ENCODE results near the gene ERICH6.

The ERICH6 gene

DNA sequence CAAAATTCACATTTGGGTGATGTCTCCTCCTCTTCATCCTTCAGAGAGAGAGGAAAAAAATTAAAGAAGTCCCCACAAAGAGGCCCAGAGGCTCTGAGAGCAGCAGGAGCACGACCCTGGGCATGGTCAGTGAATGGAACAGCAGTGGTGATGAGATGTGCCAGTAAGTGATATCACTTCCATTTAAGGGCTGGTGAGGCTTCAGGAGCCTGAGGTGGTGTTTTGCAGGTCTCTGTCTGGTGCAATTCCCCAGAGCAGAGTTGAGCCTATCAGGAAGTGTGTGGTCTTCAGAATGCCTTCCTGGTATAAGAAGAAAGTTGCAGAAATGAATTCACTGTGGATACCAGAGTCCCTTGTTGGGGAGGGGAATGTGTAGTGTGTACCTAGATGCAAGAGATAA lies 21.4 kb downstream of the ERICH6 start:
- Histone ChIP-seq H3K9ac (ENCODE audit: low read depth in 1 of 2, low read length in 2 of 2) (no peak overlapping the region), H3K4me1 (ENCODE audit: control insufficient read depth in 1 of 2, insufficient read depth in 2 of 2, low read length in 2 of 2) (no peaks in the 10 kb centered on the region), H3K4me3 (ENCODE audit: low read depth in 1 of 2, low read length in 2 of 2) (no peak overlapping the region), H3K9me3 (ENCODE audit: control insufficient read depth in 1 of 2, low read length in 2 of 2) (no peaks in the 10 kb centered on the region), H3K27ac (ENCODE audit: low read depth, low read length) (no peak overlapping the region), H3K36me3 (ENCODE audit: control insufficient read depth in 1 of 2, insufficient read depth in 2 of 2, low read length in 2 of 2) (no peaks in the 10 kb centered on the region), H3K27me3 (ENCODE audit: control insufficient read depth in 1 of 2, insufficient read depth in 2 of 2, low read length in 2 of 2) (no peaks in the 10 kb centered on the region)

DNA sequence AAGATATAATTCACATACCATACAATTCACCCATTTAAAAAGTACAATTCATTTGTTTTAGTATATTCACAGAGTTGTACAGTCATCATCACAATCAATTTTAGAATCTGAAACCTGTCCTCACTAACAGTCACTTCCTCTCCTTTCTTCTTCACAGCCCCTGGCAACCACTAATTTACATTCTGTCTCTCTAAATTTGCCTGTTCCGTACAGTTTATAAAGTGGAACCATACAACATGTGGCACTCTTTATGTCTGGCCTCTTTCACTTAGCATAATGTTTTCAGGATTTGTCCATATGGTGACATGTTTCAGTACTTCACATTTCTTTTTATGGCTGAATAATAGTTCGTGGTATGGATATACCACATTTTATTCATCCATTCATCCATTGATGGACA lies 22.7 kb downstream of the ERICH6 start:
- no peaks in the 10 kb centered on the region for H3K36me3 ChIP-seq (ENCODE audit: control insufficient read depth in 1 of 2, insufficient read depth in 2 of 2, low read length in 2 of 2)
- H3K27me3 ChIP-seq (ENCODE audit: control insufficient read depth in 1 of 2, insufficient read depth in 2 of 2, low read length in 2 of 2): no peaks in the 10 kb centered on the region
- H3K9ac ChIP-seq (ENCODE audit: low read depth in 1 of 2, low read length in 2 of 2): no peak overlapping the region
- H3K27ac ChIP-seq (ENCODE audit: low read depth, low read length): no peak overlapping the region
- peaks cover 0 to 4% of the 10 kb centered on the region in 2 donors for H3K9me3 ChIP-seq (ENCODE audit: control insufficient read depth in 1 of 2, low read length in 2 of 2)
- H3K4me3 ChIP-seq (ENCODE audit: low read depth in 1 of 2, low read length in 2 of 2): no peak overlapping the region
- no peaks in the 10 kb centered on the region for H3K4me1 ChIP-seq (ENCODE audit: control insufficient read depth in 1 of 2, insufficient read depth in 2 of 2, low read length in 2 of 2)

DNA sequence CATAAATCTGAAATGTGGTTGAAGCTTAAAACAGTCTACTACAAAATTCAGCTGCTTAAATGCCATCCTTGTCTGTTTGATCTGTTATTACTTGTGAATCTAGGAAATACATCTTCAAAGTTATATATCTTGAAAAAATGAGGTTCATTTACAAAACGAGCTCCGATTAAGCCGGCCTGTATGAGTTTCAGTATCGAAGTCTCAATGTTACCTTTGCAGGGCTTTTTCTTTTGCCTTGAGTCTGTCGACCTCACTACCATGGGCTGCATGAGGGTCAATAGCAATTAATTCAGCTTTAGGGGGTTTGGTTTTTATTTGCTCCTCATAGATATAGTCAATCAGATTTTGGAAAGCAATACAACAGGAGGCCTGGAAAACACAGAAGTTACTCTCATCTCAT lies 23.2 kb downstream of the ERICH6 start:
- Histone ChIP-seq H3K27me3 (ENCODE audit: control insufficient read depth in 1 of 2, insufficient read depth in 2 of 2, low read length in 2 of 2) (no peaks in the 10 kb centered on the region), H3K36me3 (ENCODE audit: control insufficient read depth in 1 of 2, insufficient read depth in 2 of 2, low read length in 2 of 2) (no peaks in the 10 kb centered on the region), H3K27ac (ENCODE audit: low read depth, low read length) (no peak overlapping the region), H3K4me1 (ENCODE audit: control insufficient read depth in 1 of 2, insufficient read depth in 2 of 2, low read length in 2 of 2) (no peaks in the 10 kb centered on the region), H3K9ac (ENCODE audit: low read depth in 1 of 2, low read length in 2 of 2) (no peak overlapping the region), H3K9me3 (ENCODE audit: control insufficient read depth in 1 of 2, low read length in 2 of 2) (peaks cover under 1 to 8% of the 10 kb centered on the region in 2 donors), H3K4me3 (ENCODE audit: low read depth in 1 of 2, low read length in 2 of 2) (no peak overlapping the region)

DNA sequence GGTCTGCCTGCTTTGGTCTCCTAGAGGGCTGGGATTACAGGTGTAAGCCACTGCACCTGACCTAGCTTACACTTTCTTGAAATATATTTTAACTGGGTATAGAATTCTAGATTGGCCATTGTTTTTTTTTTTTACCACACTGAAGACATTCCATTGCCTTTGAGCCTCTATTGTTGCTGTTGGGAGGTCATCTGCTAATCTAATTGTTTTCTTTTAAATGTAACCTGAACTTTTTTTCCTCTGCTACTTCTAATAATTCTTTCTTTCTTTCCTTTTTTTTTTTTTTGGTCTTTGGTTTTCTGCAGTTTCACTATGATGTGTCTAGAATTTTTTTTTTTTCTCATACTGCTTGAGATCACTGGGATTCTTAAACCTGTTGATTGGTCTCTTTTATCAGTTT lies 28.1 kb downstream of the ERICH6 start:
- Histone ChIP-seq H3K4me1 (ENCODE audit: control insufficient read depth in 1 of 2, insufficient read depth in 2 of 2, low read length in 2 of 2) (no peaks in the 10 kb centered on the region), H3K9me3 (ENCODE audit: control insufficient read depth in 1 of 2, low read length in 2 of 2) (peaks cover 5 to 12% of the 10 kb centered on the region in 2 donors), H3K9ac (ENCODE audit: low read depth in 1 of 2, low read length in 2 of 2) (no peak overlapping the region), H3K27ac (ENCODE audit: low read depth, low read length) (no peak overlapping the region), H3K27me3 (ENCODE audit: control insufficient read depth in 1 of 2, insufficient read depth in 2 of 2, low read length in 2 of 2) (no peaks in the 10 kb centered on the region), H3K36me3 (ENCODE audit: control insufficient read depth in 1 of 2, insufficient read depth in 2 of 2, low read length in 2 of 2) (no peaks in the 10 kb centered on the region), H3K4me3 (ENCODE audit: low read depth in 1 of 2, low read length in 2 of 2) (no peak overlapping the region)

DNA sequence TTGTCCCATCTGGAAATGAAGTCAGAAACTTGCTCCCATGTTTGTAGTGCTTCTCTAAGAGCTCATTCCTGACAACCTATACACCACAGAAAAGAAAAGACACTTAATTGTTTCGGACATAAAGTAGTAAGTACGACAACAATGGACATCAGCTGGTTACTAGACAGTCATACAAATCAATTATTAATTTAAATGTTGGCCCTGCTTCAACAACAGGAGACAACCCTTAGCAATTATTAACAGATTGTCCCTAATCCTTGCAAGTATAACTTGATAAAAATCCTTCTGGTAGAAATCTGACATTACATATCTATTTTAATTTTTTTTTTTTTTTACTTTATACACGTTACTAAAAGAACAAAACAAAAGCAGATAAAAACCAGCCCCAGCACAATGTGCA lies 29.8 kb downstream of the ERICH6 start:
- Histone ChIP-seq H3K36me3 (ENCODE audit: control insufficient read depth in 1 of 2, insufficient read depth in 2 of 2, low read length in 2 of 2) (no peaks in the 10 kb centered on the region), H3K27me3 (ENCODE audit: control insufficient read depth in 1 of 2, insufficient read depth in 2 of 2, low read length in 2 of 2) (no peaks in the 10 kb centered on the region), H3K9ac (ENCODE audit: low read depth in 1 of 2, low read length in 2 of 2) (no peak overlapping the region), H3K27ac (ENCODE audit: low read depth, low read length) (no peak overlapping the region), H3K4me3 (ENCODE audit: low read depth in 1 of 2, low read length in 2 of 2) (no peak overlapping the region), H3K9me3 (ENCODE audit: control insufficient read depth in 1 of 2, low read length in 2 of 2) (peaks cover 5 to 12% of the 10 kb centered on the region in 2 donors), H3K4me1 (ENCODE audit: control insufficient read depth in 1 of 2, insufficient read depth in 2 of 2, low read length in 2 of 2) (no peaks in the 10 kb centered on the region)

DNA sequence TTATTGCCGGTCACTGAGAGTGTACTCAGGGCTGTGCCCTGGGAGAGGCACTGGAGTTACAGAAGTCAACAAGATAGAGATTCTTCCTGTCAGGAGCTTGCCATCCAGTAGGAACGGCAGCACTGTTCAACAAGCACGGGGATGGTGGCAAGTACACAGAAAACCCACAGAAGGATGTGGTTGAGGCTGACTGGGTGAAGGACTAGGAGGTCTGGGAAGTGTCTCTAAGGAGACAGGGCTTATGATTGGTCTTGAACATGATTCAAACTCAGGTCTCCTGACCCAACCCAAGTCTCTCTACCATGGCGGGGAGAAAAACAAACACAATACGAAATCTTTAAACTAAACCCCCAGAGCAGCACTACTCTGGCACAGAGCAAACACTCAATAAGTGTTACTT lies 37.6 kb downstream of the ERICH6 start:
- Histone ChIP-seq H3K9me3 (ENCODE audit: control insufficient read depth in 1 of 2, low read length in 2 of 2) (no peaks in the 10 kb centered on the region), H3K36me3 (ENCODE audit: control insufficient read depth in 1 of 2, insufficient read depth in 2 of 2, low read length in 2 of 2) (no peaks in the 10 kb centered on the region), H3K27me3 (ENCODE audit: control insufficient read depth in 1 of 2, insufficient read depth in 2 of 2, low read length in 2 of 2) (peaks cover 0 to 6% of the 10 kb centered on the region in 2 donors), H3K27ac (ENCODE audit: low read depth, low read length) (no peak overlapping the region), H3K9ac (ENCODE audit: low read depth in 1 of 2, low read length in 2 of 2) (no peak overlapping the region), H3K4me1 (ENCODE audit: control insufficient read depth in 1 of 2, insufficient read depth in 2 of 2, low read length in 2 of 2) (no peaks in the 10 kb centered on the region), H3K4me3 (ENCODE audit: low read depth in 1 of 2, low read length in 2 of 2) (no peak overlapping the region)

DNA sequence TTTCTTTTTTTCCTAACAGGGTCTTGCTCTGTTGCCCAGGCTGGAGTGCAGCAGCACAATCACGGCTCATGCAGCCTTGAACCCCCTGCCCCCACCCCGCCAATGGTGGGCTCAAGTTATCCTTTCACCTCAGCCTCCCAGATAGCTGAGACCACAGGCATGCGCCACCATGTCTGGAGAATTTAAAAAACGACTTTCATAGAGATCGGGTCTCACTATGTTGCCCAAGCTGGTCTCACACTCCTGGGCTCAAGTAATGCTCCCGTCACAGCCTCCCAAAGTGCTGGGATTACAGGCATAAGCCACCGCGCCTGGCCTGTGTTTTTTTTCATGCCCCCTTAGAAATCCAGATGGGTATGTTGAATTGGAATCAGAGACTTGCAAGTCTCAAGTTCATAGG lies 40.3 kb downstream of the ERICH6 start:
- H3K27me3 ChIP-seq (ENCODE audit: control insufficient read depth in 1 of 2, insufficient read depth in 2 of 2, low read length in 2 of 2): peaks cover 3 to 9% of the 10 kb centered on the region in 2 donors
- H3K4me1 ChIP-seq (ENCODE audit: control insufficient read depth in 1 of 2, insufficient read depth in 2 of 2, low read length in 2 of 2): no peaks in the 10 kb centered on the region
- H3K36me3 ChIP-seq (ENCODE audit: control insufficient read depth in 1 of 2, insufficient read depth in 2 of 2, low read length in 2 of 2): no peaks in the 10 kb centered on the region
- H3K9me3 ChIP-seq (ENCODE audit: control insufficient read depth in 1 of 2, low read length in 2 of 2): no peaks in the 10 kb centered on the region
- H3K27ac ChIP-seq (ENCODE audit: low read depth, low read length): no peak overlapping the region
- H3K4me3 ChIP-seq (ENCODE audit: low read depth in 1 of 2, low read length in 2 of 2): no peak overlapping the region
- no peak overlapping the region for H3K9ac ChIP-seq (ENCODE audit: low read depth in 1 of 2, low read length in 2 of 2)

DNA sequence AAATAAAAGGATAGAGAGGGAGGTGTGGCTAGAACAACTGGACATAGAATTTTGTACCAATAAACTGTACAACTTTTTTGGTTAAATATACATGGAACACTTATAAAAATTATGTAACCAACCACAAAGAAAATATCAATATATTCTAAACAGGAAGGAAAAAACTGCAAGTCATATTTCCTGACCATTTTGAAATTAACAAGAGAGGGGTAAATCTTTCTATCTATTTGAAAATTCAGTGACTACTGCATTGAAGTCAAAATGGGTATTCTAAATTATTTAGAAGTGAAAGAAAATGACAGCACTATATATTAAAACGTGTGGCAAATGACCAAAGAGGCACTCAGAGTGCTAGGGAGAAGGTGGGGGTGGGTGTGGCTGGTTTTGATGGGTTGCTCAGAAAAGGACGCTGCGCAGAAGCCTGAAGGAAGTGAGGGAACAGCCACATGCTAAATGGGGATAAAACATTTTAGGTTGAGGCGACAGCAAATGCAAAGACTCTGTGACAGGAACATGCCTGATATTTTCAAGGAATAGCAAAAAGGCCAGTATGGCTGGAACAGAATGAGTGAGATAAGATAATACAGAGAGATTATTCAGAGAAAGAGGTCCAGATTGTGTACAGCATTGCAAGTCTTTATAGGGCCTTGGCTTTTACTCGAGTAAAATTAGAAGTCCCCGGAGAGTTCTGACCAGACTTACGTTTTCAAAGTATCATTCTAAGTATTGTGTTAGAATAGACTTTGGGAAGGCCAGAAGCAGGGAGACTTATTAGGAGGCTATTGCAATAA lies 41.1 kb downstream of the ERICH6 start:
- Histone ChIP-seq H3K4me3 (ENCODE audit: low read depth in 1 of 2, low read length in 2 of 2) (no peak overlapping the region), H3K27ac (ENCODE audit: low read depth, low read length) (no peak overlapping the region), H3K9ac (ENCODE audit: low read depth in 1 of 2, low read length in 2 of 2) (no peak overlapping the region), H3K27me3 (ENCODE audit: control insufficient read depth in 1 of 2, insufficient read depth in 2 of 2, low read length in 2 of 2) (peaks cover 3 to 9% of the 10 kb centered on the region in 2 donors), H3K9me3 (ENCODE audit: control insufficient read depth in 1 of 2, low read length in 2 of 2) (no peaks in the 10 kb centered on the region), H3K4me1 (ENCODE audit: control insufficient read depth in 1 of 2, insufficient read depth in 2 of 2, low read length in 2 of 2) (no peaks in the 10 kb centered on the region), H3K36me3 (ENCODE audit: control insufficient read depth in 1 of 2, insufficient read depth in 2 of 2, low read length in 2 of 2) (no peaks in the 10 kb centered on the region)

DNA sequence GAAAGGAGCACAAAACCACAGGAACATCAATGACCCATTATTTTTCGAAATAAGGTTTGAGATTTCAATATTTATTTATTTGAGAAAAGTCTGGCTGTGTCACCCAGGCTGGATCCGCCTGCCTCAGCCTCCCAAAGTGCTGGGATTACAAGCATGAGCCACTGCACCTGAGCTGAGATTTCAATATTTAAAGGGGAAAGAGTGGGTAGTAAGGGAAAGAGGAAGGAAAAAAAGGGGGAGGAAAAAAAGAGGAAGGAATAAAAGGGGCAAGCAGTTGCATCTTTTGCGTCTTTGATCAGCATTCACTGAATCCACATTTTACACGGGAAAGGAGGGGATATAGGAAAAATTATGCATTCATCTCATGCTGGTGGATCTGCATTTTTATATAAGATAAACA lies 47.4 kb downstream of the ERICH6 start:
- Histone ChIP-seq H3K4me1 (ENCODE audit: control insufficient read depth in 1 of 2, insufficient read depth in 2 of 2, low read length in 2 of 2) (no peaks in the 10 kb centered on the region), H3K4me3 (ENCODE audit: low read depth in 1 of 2, low read length in 2 of 2) (no peak overlapping the region), H3K9me3 (ENCODE audit: control insufficient read depth in 1 of 2, low read length in 2 of 2) (no peaks in the 10 kb centered on the region), H3K9ac (ENCODE audit: low read depth in 1 of 2, low read length in 2 of 2) (no peak overlapping the region), H3K36me3 (ENCODE audit: control insufficient read depth in 1 of 2, insufficient read depth in 2 of 2, low read length in 2 of 2) (no peaks in the 10 kb centered on the region), H3K27ac (ENCODE audit: low read depth, low read length) (no peak overlapping the region), H3K27me3 (ENCODE audit: control insufficient read depth in 1 of 2, insufficient read depth in 2 of 2, low read length in 2 of 2) (peaks cover 3 to 4% of the 10 kb centered on the region in 2 donors)

DNA sequence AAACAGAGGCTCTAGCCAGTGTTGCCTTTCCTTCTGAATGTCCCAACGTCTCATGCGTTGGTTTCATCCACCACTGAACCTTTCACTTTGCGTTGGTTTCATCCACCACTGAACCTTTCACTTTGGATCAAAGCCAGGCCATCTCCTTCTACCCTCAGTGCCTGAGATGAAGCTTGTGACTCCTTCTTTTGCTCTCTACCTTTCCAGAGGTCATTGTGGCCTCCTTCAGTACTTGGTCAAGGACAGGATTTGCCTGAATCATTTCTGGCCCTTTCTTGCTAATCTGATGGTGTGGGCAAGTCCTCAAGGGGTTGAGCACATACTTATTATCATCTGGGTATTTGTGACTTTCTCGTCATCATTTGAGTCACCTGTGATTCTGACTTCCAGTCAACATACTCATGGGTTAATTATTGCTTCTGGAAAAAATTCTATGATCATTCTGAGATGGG lies 50.6 kb downstream of the ERICH6 start:
- Histone ChIP-seq H3K9me3 (ENCODE audit: control insufficient read depth in 1 of 2, low read length in 2 of 2) (no peaks in the 10 kb centered on the region), H3K36me3 (ENCODE audit: control insufficient read depth in 1 of 2, insufficient read depth in 2 of 2, low read length in 2 of 2) (no peaks in the 10 kb centered on the region)

More for the DNA sequence above, 50.6 kb downstream of the ERICH6 start:
- no peak overlapping the region for H3K9ac ChIP-seq (ENCODE audit: low read depth in 1 of 2, low read length in 2 of 2)
- no peaks in the 10 kb centered on the region for H3K4me1 ChIP-seq (ENCODE audit: control insufficient read depth in 1 of 2, insufficient read depth in 2 of 2, low read length in 2 of 2)
- no peaks in the 10 kb centered on the region for H3K27me3 ChIP-seq (ENCODE audit: control insufficient read depth in 1 of 2, insufficient read depth in 2 of 2, low read length in 2 of 2)
- no peak overlapping the region for H3K4me3 ChIP-seq (ENCODE audit: low read depth in 1 of 2, low read length in 2 of 2)
- H3K27ac ChIP-seq (ENCODE audit: low read depth, low read length): no peak overlapping the region

Data from duodenal mucosa (tissue), 2 donors.